ENCODE measurements around the gene NCMAP.

The NCMAP gene

GRCh38 chr1:24639881-24640280, 84.0 kb downstream of the NCMAP start:
- TF ChIP-seq MYC (IDR thresholded peaks at IDR 0.05; ENCODE audit: low read depth, low read length): no peak
- TF ChIP-seq CTCF (IDR thresholded peaks at IDR 0.05; ENCODE audit: low read depth, low read length): no peak
- no peak for TF ChIP-seq MAX (IDR thresholded peaks at IDR 0.05; ENCODE audit: low read depth, low read length)
- TF ChIP-seq POLR2A (IDR thresholded peaks at IDR 0.05; ENCODE audit: extremely low read depth, insufficient read length): no peak
- no peak for DNase-seq (ENCODE audit: low read depth)
- no peak overlapping the region for H3K4me3 ChIP-seq (ENCODE audit: low read depth, low read length)

- H3K4me3 ChIP-seq (ENCODE audit: low read depth, low read length): no peak overlapping the region
Observed at GRCh38 chr1:24640288-24640687, 84.4 kb downstream of the NCMAP start.

GRCh38 chr1:24641646-24642151, 85.8 kb downstream of the NCMAP start:
- TF ChIP-seq POLR2A (IDR thresholded peaks at IDR 0.05; ENCODE audit: extremely low read depth, insufficient read length) (no peak), MYC (IDR thresholded peaks at IDR 0.05; ENCODE audit: low read depth, low read length) (no peak), CTCF (IDR thresholded peaks at IDR 0.05; ENCODE audit: low read depth, low read length) (no peak), MAX (IDR thresholded peaks at IDR 0.05; ENCODE audit: low read depth, low read length) (no peak)
- H3K4me3 ChIP-seq (ENCODE audit: low read depth, low read length): peak overlapping the region; percentile 50
- peak; percentile 52 for DNase-seq (ENCODE audit: low read depth)

More at GRCh38 chr1:24640288-24640687, 84.4 kb downstream of the NCMAP start:
- TF ChIP-seq MAX (IDR thresholded peaks at IDR 0.05; ENCODE audit: low read depth, low read length): no peak
- no peak for TF ChIP-seq MYC (IDR thresholded peaks at IDR 0.05; ENCODE audit: low read depth, low read length)
- no peak for TF ChIP-seq CTCF (IDR thresholded peaks at IDR 0.05; ENCODE audit: low read depth, low read length)
- no peak for TF ChIP-seq POLR2A (IDR thresholded peaks at IDR 0.05; ENCODE audit: extremely low read depth, insufficient read length)
- DNase-seq (ENCODE audit: low read depth): no peak

- peak within 1 kb of the TSS; percentile 96 for H3K4me3 ChIP-seq (ENCODE audit: low read depth, low read length)
- no peak for TF ChIP-seq CTCF (IDR thresholded peaks at IDR 0.05; ENCODE audit: low read depth, low read length)
- TF ChIP-seq POLR2A (IDR thresholded peaks at IDR 0.05; ENCODE audit: extremely low read depth, insufficient read length): peak; percentile 88
- peak; percentile 81 for TF ChIP-seq MAX (IDR thresholded peaks at IDR 0.05; ENCODE audit: low read depth, low read length)
- peak; percentile 79 for TF ChIP-seq MYC (IDR thresholded peaks at IDR 0.05; ENCODE audit: low read depth, low read length)
- DNase-seq (ENCODE audit: low read depth): peak; percentile 100
Observed at GRCh38 chr1:24642481-24643362, 86.8 kb downstream of the NCMAP start, which contains the start of gene SRRM1. Gene SRRM1 (plus strand): TSS chr1:24643302. CDS start chr1:24643327, 25 bp downstream.

- DNase-seq (ENCODE audit: low read depth): peak; percentile 56
- TF ChIP-seq CTCF (IDR thresholded peaks at IDR 0.05; ENCODE audit: low read depth, low read length) (no peak), MYC (IDR thresholded peaks at IDR 0.05; ENCODE audit: low read depth, low read length) (no peak), MAX (IDR thresholded peaks at IDR 0.05; ENCODE audit: low read depth, low read length) (no peak), POLR2A (IDR thresholded peaks at IDR 0.05; ENCODE audit: extremely low read depth, insufficient read length) (no peak)
- H3K4me3 ChIP-seq (ENCODE audit: low read depth, low read length): peak overlapping the region; percentile 96
Observed at GRCh38 chr1:24643363-24644099, 87.6 kb downstream of the NCMAP start.

Data from NB4 (cell line).